Stimulated activated CD8-positive, alpha-beta memory T cell treated with anti-CD3 and anti-CD28 coated beads, Interleukin-15, amount 100 ng/mL, for 48 hours (primary cell): ENCODE data around the gene AHI1.

ENCODE experiments used
- DNase-seq, 2 donors: peaks; one replicate each; pipeline ENCODE4 v3.0.0-alpha.2; 2020; ENCODE audit warnings: low read depth in 2 of 2

The AHI1 gene

GRCh38 chr6:135299256-135299655 lies 198.3 kb downstream of the AHI1 start:
- DNase-seq: no peak

GRCh38 chr6:135298455-135298854 lies 199.1 kb downstream of the AHI1 start:
- no peak for DNase-seq

GRCh38 chr6:135296715-135297114 lies 200.8 kb downstream of the AHI1 start:
- DNase-seq: no peak

- DNase-seq: no peak
Measured at GRCh38 chr6:135295085-135295484, 202.5 kb downstream of the AHI1 start.

- no peak for DNase-seq
Measured at GRCh38 chr6:135291288-135292076, 206.1 kb downstream of the AHI1 start.

GRCh38 chr6:135289816-135290215 lies 207.7 kb downstream of the AHI1 start:
- DNase-seq: no peak

GRCh38 chr6:135286962-135287538 lies 210.5 kb downstream of the AHI1 start:
- no peak for DNase-seq

- no peak for DNase-seq
Measured at GRCh38 chr6:135285165-135285564, 212.4 kb downstream of the AHI1 start.

GRCh38 chr6:135283926-135284325 lies 213.6 kb downstream of the AHI1 start:
- DNase-seq: no peak

- no peak for DNase-seq
Measured at GRCh38 chr6:135282395-135282794, 215.1 kb downstream of the AHI1 start.

GRCh38 chr6:135281964-135282363 lies 215.6 kb downstream of the AHI1 start:
- DNase-seq: no peak

GRCh38 chr6:135281227-135281626 lies 216.3 kb downstream of the AHI1 start:
- DNase-seq: no peak

- no peak for DNase-seq
Measured at GRCh38 chr6:135280375-135281136, 217.0 kb downstream of the AHI1 start.

- DNase-seq: no peak
Measured at GRCh38 chr6:135277422-135277821, 220.1 kb downstream of the AHI1 start.

- DNase-seq: no peak
Measured at GRCh38 chr6:135274561-135275293, 222.8 kb downstream of the AHI1 start.

GRCh38 chr6:135271626-135272025 lies 225.9 kb downstream of the AHI1 start:
- no peak for DNase-seq

- no peak for DNase-seq
Measured at GRCh38 chr6:135270676-135271536, 226.6 kb downstream of the AHI1 start.

GRCh38 chr6:135269481-135269891 lies 228.1 kb downstream of the AHI1 start:
- no peak for DNase-seq

- DNase-seq: no peak
Measured at GRCh38 chr6:135268740-135269139, 228.8 kb downstream of the AHI1 start.

- no peak for DNase-seq
Measured at GRCh38 chr6:135268263-135268662, 229.3 kb downstream of the AHI1 start.

GRCh38 chr6:135267085-135267484 lies 230.5 kb downstream of the AHI1 start:
- no peak for DNase-seq
